Measurements from ENCODE around the gene ANXA4. TPM values are rescaled to one million over a fixed set of nuclear protein-coding genes. Genes with fewer than 3 reads are reported as not detected.

The ANXA4 gene
- total and polyA plus RNA-seq, 2 experiments from 2014 or later: 35.7 to 113 TPM

DNA sequence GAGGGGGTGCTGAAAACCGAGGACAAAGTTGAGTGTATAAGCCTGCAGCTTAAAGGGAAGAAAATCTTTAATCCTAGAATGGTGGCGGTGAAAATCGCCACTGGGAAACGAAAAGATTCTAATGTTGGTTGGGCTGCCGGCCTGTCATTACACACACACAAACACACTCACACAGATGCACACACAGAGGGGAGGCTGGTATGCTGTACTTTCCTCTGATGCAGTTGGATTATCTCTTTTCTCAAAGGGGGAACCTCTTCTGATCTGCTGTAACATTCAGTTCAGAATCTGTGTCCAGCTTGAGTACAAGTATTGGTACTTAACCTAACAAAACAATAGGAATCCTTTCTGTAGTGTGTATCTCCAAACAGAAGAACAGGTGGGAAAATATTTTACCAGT, 39.0 kb downstream of the ANXA4 start:
- Histone ChIP-seq H2AFZ (no peak overlapping the region), H3K27ac (no peak overlapping the region), H3K4me1 (ENCODE audit: insufficient read depth) (peaks cover 8% of the 10 kb centered on the region), H3K9me2 (ENCODE audit: insufficient read depth) (no peaks in the 10 kb centered on the region), H3F3A (ENCODE audit: insufficient read depth) (no peaks in the 10 kb centered on the region), H3K9ac (no peak overlapping the region), H3K9me3 (ENCODE audit: low read depth) (no peaks in the 10 kb centered on the region), H3K4me2 (ENCODE audit: unreplicated experiment) (no peak overlapping the region), H3K79me2 (ENCODE audit: insufficient read depth) (peaks cover 6% of the 10 kb centered on the region), H3K36me3 (ENCODE audit: low read depth) (no peaks in the 10 kb centered on the region; the same call in 1 of the 2 replicates), H4K20me1 (ENCODE audit: insufficient read depth) (no peaks in the 10 kb centered on the region), H3K27me3 (replicated peaks; ENCODE audit: insufficient read depth) (no peaks in the 10 kb centered on the region), H3K4me3 (no peak overlapping the region)
- in situ Hi-C loops (cut with MboI): no loop called here
- TF ChIP-seq EZH2 (IDR thresholded peaks at IDR 0.05; ENCODE audit: insufficient read depth, poor library complexity, severe bottlenecking) (no peak), EZH2phosphoT487 (IDR thresholded peaks at IDR 0.05; ENCODE audit: insufficient read depth, low read depth) (no peak)
- DNase-seq: no peak
- WGBS, 2 experiments (ENCODE audit: low coverage in 1 of 2, low lambda C conversion rate in 2 of 2, missing lambda C conversion rate in 2 of 2): 78 to 82% methylated on average over 5 of the region's 5 CpGs

DNA sequence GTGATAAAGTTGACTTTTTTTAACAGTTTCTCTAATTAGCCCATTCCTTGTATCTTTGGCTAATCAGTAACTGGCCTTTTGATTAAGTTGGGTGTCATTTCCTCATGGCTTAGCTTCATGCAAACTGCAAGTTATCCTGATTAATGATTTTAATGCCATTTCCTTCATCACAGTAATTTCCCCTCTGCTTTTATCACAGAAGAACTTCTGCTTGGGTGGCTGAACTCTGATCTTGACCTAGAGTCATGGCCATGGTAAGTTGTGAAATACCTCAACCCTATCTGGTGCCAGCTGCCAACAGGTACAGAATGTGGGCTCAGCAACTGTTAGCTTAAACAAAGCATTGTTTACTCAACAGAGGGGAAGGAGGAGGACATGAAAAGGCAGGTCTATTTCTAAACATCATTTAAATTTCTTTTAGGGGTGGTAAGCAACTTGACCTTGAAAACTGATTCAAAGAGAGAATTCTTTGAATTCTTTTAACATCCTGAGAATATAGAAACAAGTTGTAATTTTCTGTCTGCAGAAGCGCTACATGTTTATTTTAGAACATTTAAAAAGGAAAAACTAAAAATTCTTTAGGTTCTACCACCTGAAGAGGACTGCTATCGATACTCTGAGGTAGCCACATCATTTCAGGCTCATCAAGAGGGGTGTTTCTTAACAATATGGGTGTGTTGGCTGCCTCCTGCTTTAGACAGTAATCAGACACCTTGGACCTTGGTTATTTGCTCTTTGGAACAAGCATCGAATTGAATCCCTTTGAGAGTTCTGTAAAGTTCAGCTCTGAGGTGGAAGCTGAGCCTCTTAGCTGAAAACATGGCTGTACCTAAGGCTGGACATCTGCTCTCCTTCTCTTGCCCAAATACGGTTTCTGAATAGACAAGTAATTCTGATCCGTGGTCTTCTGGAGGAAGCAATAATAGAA, 39.7 kb downstream of the ANXA4 start:
- no peaks in the 10 kb centered on the region for H3K9me2 ChIP-seq (ENCODE audit: insufficient read depth)
- H3K79me2 ChIP-seq (ENCODE audit: insufficient read depth): no peaks in the 10 kb centered on the region; the same call in 1 of the 2 replicates
- H3K27ac ChIP-seq: no peak overlapping the region
- H4K20me1 ChIP-seq (ENCODE audit: insufficient read depth): no peaks in the 10 kb centered on the region
- H3K36me3 ChIP-seq (ENCODE audit: low read depth): no peaks in the 10 kb centered on the region; the same call in 1 of the 2 replicates
- H3K4me3 ChIP-seq: no peak overlapping the region
- H3K27me3 ChIP-seq (replicated peaks; ENCODE audit: insufficient read depth): no peaks in the 10 kb centered on the region
- WGBS, 2 experiments (ENCODE audit: low coverage in 1 of 2, low lambda C conversion rate in 2 of 2, missing lambda C conversion rate in 2 of 2): 86 to 89% methylated on average over 5 of the region's 5 CpGs
- H3K9me3 ChIP-seq (ENCODE audit: low read depth): no peaks in the 10 kb centered on the region
- H3K4me1 ChIP-seq (ENCODE audit: insufficient read depth): peaks cover 8% of the 10 kb centered on the region
- H3K4me2 ChIP-seq (ENCODE audit: unreplicated experiment): no peak overlapping the region
- H3F3A ChIP-seq (ENCODE audit: insufficient read depth): no peaks in the 10 kb centered on the region
- DNase-seq: no peak
- TF ChIP-seq EZH2 (IDR thresholded peaks at IDR 0.05; ENCODE audit: insufficient read depth, poor library complexity, severe bottlenecking) (no peak), EZH2phosphoT487 (IDR thresholded peaks at IDR 0.05; ENCODE audit: insufficient read depth, low read depth) (no peak)
- in situ Hi-C loops (cut with MboI): no loop called here
- H3K9ac ChIP-seq: no peak overlapping the region
- H2AFZ ChIP-seq: no peak overlapping the region

DNA sequence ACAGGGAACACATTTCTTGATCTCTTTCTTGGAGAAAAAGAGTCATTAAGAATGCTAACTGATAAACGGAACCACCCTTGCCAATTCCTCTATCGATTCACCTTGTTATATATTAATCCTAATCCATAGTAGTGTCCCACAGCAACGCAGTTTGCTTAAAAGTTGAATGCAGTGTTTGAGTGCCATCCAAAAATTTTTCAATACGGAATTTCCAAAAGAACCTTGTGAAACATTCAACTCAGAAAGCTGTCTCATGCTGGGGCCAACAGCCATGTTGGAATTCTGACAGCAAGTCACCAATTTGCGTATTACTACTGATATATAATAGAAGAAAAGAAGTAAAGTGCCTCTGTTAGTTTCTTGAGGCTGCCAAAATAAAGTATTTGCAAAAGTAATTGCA, 42.3 kb downstream of the ANXA4 start:
- H3K79me2 ChIP-seq (ENCODE audit: insufficient read depth): no peaks in the 10 kb centered on the region; the same call in 1 of the 2 replicates
- H2AFZ ChIP-seq: no peak overlapping the region
- H3K27ac ChIP-seq: no peak overlapping the region
- no peak overlapping the region for H3K4me3 ChIP-seq
- 74% methylated on average over 5 of the region's 5 CpGs for WGBS, 2 experiments (ENCODE audit: low coverage in 1 of 2, low lambda C conversion rate in 2 of 2, missing lambda C conversion rate in 2 of 2)
- no peaks in the 10 kb centered on the region for H3K9me3 ChIP-seq (ENCODE audit: low read depth)
- H3F3A ChIP-seq (ENCODE audit: insufficient read depth): peaks cover 5% of the 10 kb centered on the region; the same call in 1 of the 2 replicates
- in situ Hi-C loops (cut with MboI): no loop called here
- H3K9ac ChIP-seq: no peak overlapping the region
- H3K27me3 ChIP-seq (replicated peaks; ENCODE audit: insufficient read depth): no peaks in the 10 kb centered on the region
- H3K36me3 ChIP-seq (ENCODE audit: low read depth): no peaks in the 10 kb centered on the region; the same call in 1 of the 2 replicates
- peaks cover 9% of the 10 kb centered on the region for H3K4me1 ChIP-seq (ENCODE audit: insufficient read depth)
- no peaks in the 10 kb centered on the region for H4K20me1 ChIP-seq (ENCODE audit: insufficient read depth)
- TF ChIP-seq EZH2 (IDR thresholded peaks at IDR 0.05; ENCODE audit: insufficient read depth, poor library complexity, severe bottlenecking) (no peak), EZH2phosphoT487 (IDR thresholded peaks at IDR 0.05; ENCODE audit: insufficient read depth, low read depth) (no peak)
- no peak overlapping the region for H3K4me2 ChIP-seq (ENCODE audit: unreplicated experiment)
- DNase-seq: no peak
- no peaks in the 10 kb centered on the region for H3K9me2 ChIP-seq (ENCODE audit: insufficient read depth)

DNA sequence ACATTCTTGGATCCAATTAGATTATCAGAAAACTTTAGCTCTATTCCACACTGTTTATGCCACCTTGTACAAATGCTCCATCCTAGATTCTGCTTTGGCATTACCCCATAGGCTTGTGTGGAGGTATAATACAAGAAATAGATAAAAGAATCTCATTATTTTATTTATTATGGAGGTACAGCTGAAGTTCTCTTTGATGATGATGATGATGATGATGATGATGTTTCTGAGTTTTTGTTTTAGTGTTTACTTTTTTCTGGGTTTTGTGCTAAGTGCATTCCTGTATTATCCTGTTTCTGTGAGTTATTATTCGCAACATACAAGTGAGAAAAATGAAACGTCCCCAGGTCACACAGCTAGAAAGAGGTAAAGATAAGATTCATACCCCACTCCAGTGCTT, 43.4 kb downstream of the ANXA4 start:
- H4K20me1 ChIP-seq (ENCODE audit: insufficient read depth): no peaks in the 10 kb centered on the region
- 95 to 100% methylated on average over 2 of the region's 2 CpGs for WGBS, 2 experiments (ENCODE audit: low coverage in 1 of 2, low lambda C conversion rate in 2 of 2, missing lambda C conversion rate in 2 of 2)
- no peaks in the 10 kb centered on the region; the same call in 1 of the 2 replicates for H3K36me3 ChIP-seq (ENCODE audit: low read depth)
- H3K27ac ChIP-seq: no peak overlapping the region
- no peak overlapping the region for H3K9ac ChIP-seq
- peaks cover 16% of the 10 kb centered on the region for H3K4me1 ChIP-seq (ENCODE audit: insufficient read depth)
- no peak for DNase-seq
- H3F3A ChIP-seq (ENCODE audit: insufficient read depth): peaks cover 15% of the 10 kb centered on the region
- in situ Hi-C loops (cut with MboI): no loop called here
- no peak overlapping the region for H3K4me2 ChIP-seq (ENCODE audit: unreplicated experiment)
- H3K27me3 ChIP-seq (replicated peaks; ENCODE audit: insufficient read depth): no peaks in the 10 kb centered on the region
- no peaks in the 10 kb centered on the region for H3K9me2 ChIP-seq (ENCODE audit: insufficient read depth)
- no peaks in the 10 kb centered on the region; the same call in 1 of the 2 replicates for H3K79me2 ChIP-seq (ENCODE audit: insufficient read depth)
- H3K4me3 ChIP-seq: no peak overlapping the region
- no peak overlapping the region for H2AFZ ChIP-seq
- TF ChIP-seq EZH2 (IDR thresholded peaks at IDR 0.05; ENCODE audit: insufficient read depth, poor library complexity, severe bottlenecking) (no peak), EZH2phosphoT487 (IDR thresholded peaks at IDR 0.05; ENCODE audit: insufficient read depth, low read depth) (no peak)
- H3K9me3 ChIP-seq (ENCODE audit: low read depth): no peaks in the 10 kb centered on the region

All from GM23248 (cell line).